Activated effector memory CD4-positive, alpha-beta T cell treated with anti-CD3 and anti-CD28 coated beads, Interleukin-2, amount 50 U/mL, for 16 hours (primary cell): ENCODE measurements around the gene HOXD9.
A peak's percentile ranks its signal among the peaks of the same experiment; 100 is the strongest.

Experiments
- DNase-seq: peaks from one replicate; pipeline ENCODE4 v3.0.0-alpha.2; 2020

Gene HOXD9

GRCh38 chr2:176140513-176141317 lies 18.2 kb downstream of the HOXD9 start:
- peak; percentile 81 for DNase-seq

GRCh38 chr2:176142281-176142680 lies 19.8 kb downstream of the HOXD9 start:
- DNase-seq, result no peak

- no peak for DNase-seq
These were observed 22.8 kb downstream of the HOXD9 start for GRCh38 chr2:176145085-176145969.

- DNase-seq, result no peak
These were observed 23.6 kb downstream of the HOXD9 start for GRCh38 chr2:176146101-176146500.

GRCh38 chr2:176146645-176147044 lies 24.1 kb downstream of the HOXD9 start:
- no peak for DNase-seq

- peak; percentile 50 for DNase-seq
These were observed 24.8 kb downstream of the HOXD9 start for GRCh38 chr2:176147210-176147799.

GRCh38 chr2:176147800-176148496 lies 25.4 kb downstream of the HOXD9 start:
- peak; percentile 59 for DNase-seq

GRCh38 chr2:176148751-176149421 lies 26.4 kb downstream of the HOXD9 start:
- peak; percentile 14 for DNase-seq

GRCh38 chr2:176149481-176149938 lies 27.0 kb downstream of the HOXD9 start:
- peak; percentile 47 for DNase-seq

- DNase-seq, result peak; percentile 31
These were observed 27.5 kb downstream of the HOXD9 start for GRCh38 chr2:176149939-176150583.

GRCh38 chr2:176150584-176151441 lies 28.3 kb downstream of the HOXD9 start:
- peak; percentile 17 for DNase-seq

GRCh38 chr2:176151442-176152287 lies 29.1 kb downstream of the HOXD9 start, which contains the start of gene HOXD4:
Gene HOXD4, plus strand, starts transcription at chr2:176151550. Its CDS starts 84 bp downstream, at chr2:176151634.
- peak; percentile 33 for DNase-seq

GRCh38 chr2:176152350-176153181 lies 30.0 kb downstream of the HOXD9 start:
- DNase-seq, result no peak

- no peak for DNase-seq
These were observed 32.2 kb downstream of the HOXD9 start for GRCh38 chr2:176154576-176155252.

- no peak for DNase-seq
These were observed 33.0 kb downstream of the HOXD9 start for GRCh38 chr2:176155356-176156044.

- DNase-seq, result no peak
These were observed 33.8 kb downstream of the HOXD9 start for GRCh38 chr2:176156301-176156806.
